ENCODE measurements around the gene FBXL13.

FBXL13 gene

DNA sequence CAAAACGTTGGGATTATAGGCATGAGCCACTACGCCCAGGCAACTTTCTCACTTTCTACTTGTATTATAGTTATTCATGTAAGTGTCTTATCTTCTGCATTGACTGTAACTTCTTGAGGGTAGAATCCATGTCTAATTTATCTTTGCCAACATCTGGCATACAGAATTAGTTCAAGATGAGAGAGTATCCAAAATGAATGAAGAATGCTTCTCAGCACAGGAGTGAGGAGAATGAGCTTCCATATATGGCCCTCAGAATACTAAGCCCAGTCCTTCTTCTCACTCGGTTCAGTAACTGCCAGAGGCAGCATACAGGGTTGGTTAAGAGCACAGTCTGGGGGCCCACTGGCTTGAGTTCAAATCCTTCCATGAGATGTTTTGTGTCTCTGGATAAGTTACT lies 236.8 kb downstream of the FBXL13 start:
- Histone ChIP-seq H3K9me3 (ENCODE audit: control insufficient read depth in 5 of 5, low read length in 5 of 5) (no peaks in the 10 kb centered on the region), H3K36me3 (ENCODE audit: control insufficient read depth in 5 of 5, insufficient read depth in 5 of 5, low read length in 5 of 5) (peaks cover 0 to 3% (median 0%) of the 10 kb centered on the region in 5 donors), H3K4me1 (ENCODE audit: control insufficient read depth in 5 of 5, insufficient read depth in 5 of 5, low read length in 5 of 5) (peaks cover 0 to 9% (median 0%) of the 10 kb centered on the region in 5 donors), H3K9ac (ENCODE audit: low read length in 5 of 5) (no peak overlapping the region), H3K4me3 (ENCODE audit: low read depth in 1 of 5, low read length in 5 of 5) (no peak overlapping the region), H3K27ac (ENCODE audit: low read depth, low read length) (no peak overlapping the region), H3K27me3 (ENCODE audit: control insufficient read depth in 5 of 5, insufficient read depth in 4 of 5, low read length in 5 of 5) (no peaks in the 10 kb centered on the region)

DNA sequence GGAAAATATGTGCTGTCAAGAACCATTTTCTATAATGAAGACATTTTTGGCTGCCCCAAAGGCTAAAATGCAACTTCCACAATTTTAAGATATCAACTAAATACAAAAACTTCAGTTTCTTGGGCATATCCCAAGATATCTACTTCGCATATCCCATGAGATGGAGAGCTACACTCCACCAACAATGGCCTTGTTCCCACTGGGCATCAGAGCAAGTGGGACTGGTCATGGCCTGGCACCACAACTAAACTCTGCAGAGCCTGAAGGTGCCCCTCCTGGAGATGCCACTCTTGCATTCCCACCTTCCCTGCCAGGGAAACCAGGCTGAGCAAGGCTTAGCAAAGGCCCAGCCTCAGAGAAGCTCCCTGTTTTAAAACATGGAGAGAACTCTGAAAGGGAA lies 237.6 kb downstream of the FBXL13 start:
- no peak overlapping the region for H3K4me3 ChIP-seq (ENCODE audit: low read depth in 1 of 5, low read length in 5 of 5)
- peaks cover 0 to 9% (median 0%) of the 10 kb centered on the region in 5 donors for H3K4me1 ChIP-seq (ENCODE audit: control insufficient read depth in 5 of 5, insufficient read depth in 5 of 5, low read length in 5 of 5)
- no peaks in the 10 kb centered on the region for H3K9me3 ChIP-seq (ENCODE audit: control insufficient read depth in 5 of 5, low read length in 5 of 5)
- H3K27ac ChIP-seq (ENCODE audit: low read depth, low read length), result no peak overlapping the region
- peaks cover 0 to 3% (median 0%) of the 10 kb centered on the region in 5 donors for H3K36me3 ChIP-seq (ENCODE audit: control insufficient read depth in 5 of 5, insufficient read depth in 5 of 5, low read length in 5 of 5)
- no peaks in the 10 kb centered on the region for H3K27me3 ChIP-seq (ENCODE audit: control insufficient read depth in 5 of 5, insufficient read depth in 4 of 5, low read length in 5 of 5)
- H3K9ac ChIP-seq (ENCODE audit: low read length in 5 of 5), result no peak overlapping the region

DNA sequence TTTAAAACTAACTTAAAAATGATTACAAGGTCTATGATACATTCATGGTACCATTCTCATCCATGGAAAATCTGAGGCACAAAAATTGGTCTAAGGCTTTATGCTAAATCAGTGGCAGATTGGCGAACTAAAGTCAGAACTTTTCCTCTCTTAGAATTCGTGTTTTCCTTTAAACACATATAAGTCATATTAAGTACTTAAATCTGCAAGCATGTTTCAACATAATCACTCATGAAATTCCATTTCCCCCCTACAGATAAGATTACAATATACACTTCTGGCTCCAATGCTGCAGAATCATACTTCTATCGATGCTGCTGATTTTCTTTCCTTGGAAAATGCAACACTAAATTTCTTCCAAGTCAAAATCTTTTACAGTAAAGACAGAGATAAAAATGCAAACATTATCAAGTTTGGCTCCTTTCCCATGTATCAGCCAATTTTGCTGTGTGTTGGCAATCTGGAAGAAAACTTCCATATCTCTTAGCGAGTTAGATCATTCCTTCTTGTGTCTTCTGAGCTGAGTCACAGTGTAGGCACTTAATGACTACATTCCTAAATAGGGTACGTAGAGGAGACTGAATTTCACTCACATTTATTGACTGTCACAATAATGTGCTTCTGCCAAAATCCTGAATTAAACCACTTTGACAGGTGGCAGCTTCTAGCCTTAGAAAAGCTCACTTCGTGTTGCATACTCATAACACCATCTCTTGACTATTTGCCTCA lies 238.2 kb downstream of the FBXL13 start:
- H3K27me3 ChIP-seq (ENCODE audit: control insufficient read depth in 5 of 5, insufficient read depth in 4 of 5, low read length in 5 of 5), result no peaks in the 10 kb centered on the region
- no peak overlapping the region for H3K4me3 ChIP-seq (ENCODE audit: low read depth in 1 of 5, low read length in 5 of 5)
- H3K36me3 ChIP-seq (ENCODE audit: control insufficient read depth in 5 of 5, insufficient read depth in 5 of 5, low read length in 5 of 5), result peaks cover 0 to 3% (median 0%) of the 10 kb centered on the region in 5 donors
- H3K9ac ChIP-seq (ENCODE audit: low read length in 5 of 5), result no peak overlapping the region
- peaks cover 0 to 9% (median 0%) of the 10 kb centered on the region in 5 donors for H3K4me1 ChIP-seq (ENCODE audit: control insufficient read depth in 5 of 5, insufficient read depth in 5 of 5, low read length in 5 of 5)
- no peaks in the 10 kb centered on the region for H3K9me3 ChIP-seq (ENCODE audit: control insufficient read depth in 5 of 5, low read length in 5 of 5)
- no peak overlapping the region for H3K27ac ChIP-seq (ENCODE audit: low read depth, low read length)

DNA sequence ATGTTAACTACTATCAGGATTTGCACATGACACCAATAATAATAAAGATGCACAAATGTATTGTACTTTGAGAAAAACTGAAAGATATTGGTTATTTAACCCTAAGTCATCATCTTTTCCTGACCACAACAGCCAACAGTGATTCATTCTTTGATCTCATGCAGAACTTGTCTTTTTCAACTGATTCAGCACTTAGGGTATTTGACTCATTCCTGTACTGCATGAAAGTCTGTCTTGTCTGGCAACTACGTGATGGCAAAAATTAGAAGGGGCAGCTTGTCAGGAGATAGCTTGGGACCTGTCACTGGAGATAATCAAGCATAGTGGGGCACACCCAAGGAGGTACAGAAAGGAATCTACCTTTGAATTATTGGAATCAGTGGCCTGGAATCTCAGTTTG lies 239.6 kb downstream of the FBXL13 start:
- H3K27me3 ChIP-seq (ENCODE audit: control insufficient read depth in 5 of 5, insufficient read depth in 4 of 5, low read length in 5 of 5), result no peaks in the 10 kb centered on the region
- no peak overlapping the region for H3K9ac ChIP-seq (ENCODE audit: low read length in 5 of 5)
- peaks cover 0 to 9% (median 0%) of the 10 kb centered on the region in 5 donors for H3K4me1 ChIP-seq (ENCODE audit: control insufficient read depth in 5 of 5, insufficient read depth in 5 of 5, low read length in 5 of 5)
- peaks cover 0 to 6% (median 0%) of the 10 kb centered on the region in 5 donors for H3K36me3 ChIP-seq (ENCODE audit: control insufficient read depth in 5 of 5, insufficient read depth in 5 of 5, low read length in 5 of 5)
- no peak overlapping the region for H3K27ac ChIP-seq (ENCODE audit: low read depth, low read length)
- no peaks in the 10 kb centered on the region for H3K9me3 ChIP-seq (ENCODE audit: control insufficient read depth in 5 of 5, low read length in 5 of 5)
- H3K4me3 ChIP-seq (ENCODE audit: low read depth in 1 of 5, low read length in 5 of 5), result no peak overlapping the region

DNA sequence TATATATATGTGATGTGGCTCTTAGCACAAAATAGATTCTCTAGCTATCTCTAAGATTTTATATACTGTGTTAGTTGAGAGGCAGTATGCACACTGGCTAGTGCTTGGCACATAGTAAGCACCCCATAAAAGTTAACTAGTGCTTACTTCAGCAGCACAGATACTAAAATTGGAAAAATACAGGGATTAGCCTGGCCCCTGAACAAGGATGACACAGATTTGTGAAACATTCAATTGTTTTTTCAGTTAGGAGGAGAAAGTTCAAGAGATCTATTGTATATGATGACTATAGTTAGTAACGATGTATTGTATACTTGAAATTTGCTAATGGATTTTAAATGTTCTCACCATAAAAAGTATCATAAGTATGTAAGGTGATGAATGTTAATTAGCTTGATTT lies 240.1 kb downstream of the FBXL13 start:
- Histone ChIP-seq H3K36me3 (ENCODE audit: control insufficient read depth in 5 of 5, insufficient read depth in 5 of 5, low read length in 5 of 5) (peaks cover 0 to 12% (median under 1%) of the 10 kb centered on the region in 5 donors), H3K27ac (ENCODE audit: low read depth, low read length) (no peak overlapping the region), H3K9me3 (ENCODE audit: control insufficient read depth in 5 of 5, low read length in 5 of 5) (no peaks in the 10 kb centered on the region), H3K4me1 (ENCODE audit: control insufficient read depth in 5 of 5, insufficient read depth in 5 of 5, low read length in 5 of 5) (peaks cover 0 to 9% (median 0%) of the 10 kb centered on the region in 5 donors), H3K9ac (ENCODE audit: low read length in 5 of 5) (no peak overlapping the region), H3K4me3 (ENCODE audit: low read depth in 1 of 5, low read length in 5 of 5) (no peak overlapping the region), H3K27me3 (ENCODE audit: control insufficient read depth in 5 of 5, insufficient read depth in 4 of 5, low read length in 5 of 5) (no peaks in the 10 kb centered on the region)

DNA sequence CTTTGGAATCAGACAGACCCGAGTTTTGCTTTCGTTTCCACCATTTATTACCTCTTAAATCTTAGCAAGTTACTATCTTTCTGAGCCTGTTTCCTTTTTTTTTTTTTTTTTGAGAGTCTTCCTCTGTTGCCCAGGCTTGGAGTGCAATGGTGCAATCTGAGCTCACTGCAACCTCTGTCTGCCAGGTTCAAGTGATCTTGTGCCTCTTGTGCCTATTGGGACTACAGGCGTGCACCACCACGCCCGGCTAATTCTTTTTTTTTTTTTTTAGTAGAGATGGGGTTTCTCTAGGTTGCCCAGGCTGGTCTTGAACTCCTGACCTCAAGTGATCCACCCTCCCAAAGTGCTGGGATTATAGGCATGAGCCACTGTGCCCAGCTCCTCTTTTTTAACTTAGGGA lies 241.3 kb downstream of the FBXL13 start:
- Histone ChIP-seq H3K27me3 (ENCODE audit: control insufficient read depth in 5 of 5, insufficient read depth in 4 of 5, low read length in 5 of 5) (no peaks in the 10 kb centered on the region), H3K4me3 (ENCODE audit: low read depth in 1 of 5, low read length in 5 of 5) (no peak overlapping the region), H3K4me1 (ENCODE audit: control insufficient read depth in 5 of 5, insufficient read depth in 5 of 5, low read length in 5 of 5) (peaks cover 0 to 9% (median 0%) of the 10 kb centered on the region in 5 donors), H3K9ac (ENCODE audit: low read length in 5 of 5) (no peak overlapping the region), H3K36me3 (ENCODE audit: control insufficient read depth in 5 of 5, insufficient read depth in 5 of 5, low read length in 5 of 5) (peaks cover 3 to 20% (median 9%) of the 10 kb centered on the region in 5 donors), H3K9me3 (ENCODE audit: control insufficient read depth in 5 of 5, low read length in 5 of 5) (no peaks in the 10 kb centered on the region), H3K27ac (ENCODE audit: low read depth, low read length) (no peak overlapping the region)

DNA sequence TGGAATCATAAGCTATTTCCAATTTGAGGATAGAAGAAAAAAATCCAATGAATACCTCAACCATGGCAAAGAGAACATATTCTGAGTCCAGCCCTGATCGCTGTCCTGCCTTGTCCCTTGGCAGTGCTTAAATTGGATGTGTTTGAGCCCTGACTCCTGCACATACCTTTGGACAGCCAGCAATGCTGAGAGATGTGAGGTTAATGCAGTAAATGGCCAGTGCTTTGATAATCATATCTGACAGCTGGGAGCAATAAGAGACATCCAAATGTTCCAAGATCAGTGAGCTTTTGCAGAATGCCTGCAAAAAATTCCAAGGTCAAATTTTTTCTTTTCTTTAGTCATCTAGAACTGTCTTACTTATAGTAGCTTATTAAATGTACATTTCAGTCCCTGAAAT lies 241.9 kb downstream of the FBXL13 start:
- Histone ChIP-seq H3K9ac (ENCODE audit: low read length in 5 of 5) (no peak overlapping the region), H3K4me3 (ENCODE audit: low read depth in 1 of 5, low read length in 5 of 5) (no peak overlapping the region), H3K27ac (ENCODE audit: low read depth, low read length) (no peak overlapping the region), H3K27me3 (ENCODE audit: control insufficient read depth in 5 of 5, insufficient read depth in 4 of 5, low read length in 5 of 5) (no peaks in the 10 kb centered on the region), H3K4me1 (ENCODE audit: control insufficient read depth in 5 of 5, insufficient read depth in 5 of 5, low read length in 5 of 5) (peaks cover 0 to 9% (median 0%) of the 10 kb centered on the region in 5 donors), H3K36me3 (ENCODE audit: control insufficient read depth in 5 of 5, insufficient read depth in 5 of 5, low read length in 5 of 5) (peaks cover 3 to 20% (median 9%) of the 10 kb centered on the region in 5 donors), H3K9me3 (ENCODE audit: control insufficient read depth in 5 of 5, low read length in 5 of 5) (no peaks in the 10 kb centered on the region)

DNA sequence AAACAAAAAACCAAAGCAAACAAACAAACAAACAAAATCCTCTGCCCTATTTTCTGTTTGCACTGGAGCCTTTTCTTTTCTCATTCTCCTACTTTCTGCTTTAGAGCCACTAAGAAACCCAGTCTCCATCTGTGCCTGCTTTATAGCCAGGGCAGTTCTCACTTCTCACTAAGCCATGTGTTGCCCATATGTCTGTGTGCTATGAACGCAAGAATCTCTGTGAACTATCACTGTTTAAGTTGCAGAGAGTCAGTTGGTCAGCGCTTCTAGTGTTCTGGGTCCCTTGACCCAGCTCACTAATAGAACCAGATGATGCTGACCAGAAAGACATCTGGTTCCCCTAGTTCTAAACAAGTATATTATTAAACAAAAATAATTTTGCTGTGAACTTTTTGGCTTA lies 244.4 kb downstream of the FBXL13 start:
- no peak overlapping the region for H3K9ac ChIP-seq (ENCODE audit: low read length in 5 of 5)
- H3K9me3 ChIP-seq (ENCODE audit: control insufficient read depth in 5 of 5, low read length in 5 of 5), result no peaks in the 10 kb centered on the region
- H3K36me3 ChIP-seq (ENCODE audit: control insufficient read depth in 5 of 5, insufficient read depth in 5 of 5, low read length in 5 of 5), result peaks cover 3 to 24% (median 10%) of the 10 kb centered on the region in 5 donors
- H3K4me3 ChIP-seq (ENCODE audit: low read depth in 1 of 5, low read length in 5 of 5), result no peak overlapping the region
- H3K27me3 ChIP-seq (ENCODE audit: control insufficient read depth in 5 of 5, insufficient read depth in 4 of 5, low read length in 5 of 5), result no peaks in the 10 kb centered on the region
- no peaks in the 10 kb centered on the region for H3K4me1 ChIP-seq (ENCODE audit: control insufficient read depth in 5 of 5, insufficient read depth in 5 of 5, low read length in 5 of 5)
- no peak overlapping the region for H3K27ac ChIP-seq (ENCODE audit: low read depth, low read length)

DNA sequence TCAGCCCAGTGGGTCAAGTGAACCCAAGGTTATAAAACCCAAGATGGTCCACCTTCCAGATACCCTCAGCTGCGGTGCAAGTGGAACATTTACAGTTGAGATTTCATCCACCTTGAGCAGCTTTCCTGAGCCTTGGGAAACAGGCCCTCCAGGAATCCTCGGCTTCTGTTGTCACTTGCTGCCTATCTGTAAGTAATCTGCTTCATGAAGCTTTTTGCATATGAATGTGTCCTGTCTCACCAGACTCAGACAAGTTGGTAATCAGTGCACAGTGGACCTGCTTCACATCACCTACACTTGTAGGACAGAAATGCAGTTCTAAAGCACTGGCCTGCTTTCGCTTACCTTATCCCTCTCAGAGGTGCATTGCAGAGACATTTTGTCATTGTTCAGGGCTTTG lies 245.5 kb downstream of the FBXL13 start:
- H3K9ac ChIP-seq (ENCODE audit: low read length in 5 of 5), result no peak overlapping the region
- H3K36me3 ChIP-seq (ENCODE audit: control insufficient read depth in 5 of 5, insufficient read depth in 5 of 5, low read length in 5 of 5), result peaks cover 3 to 22% (median 10%) of the 10 kb centered on the region in 5 donors
- H3K4me3 ChIP-seq (ENCODE audit: low read depth in 1 of 5, low read length in 5 of 5), result no peak overlapping the region
- H3K9me3 ChIP-seq (ENCODE audit: control insufficient read depth in 5 of 5, low read length in 5 of 5), result no peaks in the 10 kb centered on the region
- H3K4me1 ChIP-seq (ENCODE audit: control insufficient read depth in 5 of 5, insufficient read depth in 5 of 5, low read length in 5 of 5), result no peaks in the 10 kb centered on the region
- H3K27me3 ChIP-seq (ENCODE audit: control insufficient read depth in 5 of 5, insufficient read depth in 4 of 5, low read length in 5 of 5), result no peaks in the 10 kb centered on the region
- no peak overlapping the region for H3K27ac ChIP-seq (ENCODE audit: low read depth, low read length)

DNA sequence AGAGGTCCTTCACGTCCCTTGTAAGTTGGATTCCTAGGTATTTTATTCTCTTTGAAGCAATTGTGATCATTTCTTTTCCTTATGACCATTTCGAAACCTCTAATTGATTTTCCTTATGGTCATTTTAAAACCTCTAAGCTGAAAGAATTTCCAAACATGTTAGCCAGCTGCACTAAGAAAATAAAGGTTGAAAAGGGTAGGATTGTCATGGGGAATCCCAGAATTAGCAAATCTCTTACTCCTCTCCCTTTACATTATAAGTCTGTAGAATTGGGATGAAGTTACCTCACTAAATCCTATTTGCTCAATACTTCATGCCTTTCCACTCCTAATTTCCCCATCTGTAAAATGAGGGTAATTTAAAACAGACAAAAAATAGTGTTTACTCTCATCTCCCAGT lies 246.3 kb downstream of the FBXL13 start:
- peaks cover 3 to 22% (median 10%) of the 10 kb centered on the region in 5 donors for H3K36me3 ChIP-seq (ENCODE audit: control insufficient read depth in 5 of 5, insufficient read depth in 5 of 5, low read length in 5 of 5)
- H3K9ac ChIP-seq (ENCODE audit: low read length in 5 of 5), result no peak overlapping the region
- H3K27ac ChIP-seq (ENCODE audit: low read depth, low read length), result no peak overlapping the region
- H3K4me1 ChIP-seq (ENCODE audit: control insufficient read depth in 5 of 5, insufficient read depth in 5 of 5, low read length in 5 of 5), result no peaks in the 10 kb centered on the region
- H3K4me3 ChIP-seq (ENCODE audit: low read depth in 1 of 5, low read length in 5 of 5), result no peak overlapping the region
- no peaks in the 10 kb centered on the region for H3K27me3 ChIP-seq (ENCODE audit: control insufficient read depth in 5 of 5, insufficient read depth in 4 of 5, low read length in 5 of 5)
- no peaks in the 10 kb centered on the region for H3K9me3 ChIP-seq (ENCODE audit: control insufficient read depth in 5 of 5, low read length in 5 of 5)

All from subcutaneous abdominal adipose tissue (tissue), 5 donors.